KMS-11 (cell line): ENCODE measurements around the gene KTN1.

Experiments used
- H2AFZ ChIP-seq: fragments of 200-600 bp; sonication (generic); 2 replicates; pipeline ENCODE4 v1.6.1; 2016; ENCODE audit warnings: antibody characterized with exemption, mixed run types, low read depth
- H3K27ac ChIP-seq: fragments of 200-600 bp; sonication (generic); 2 replicates; pipeline ENCODE4 v1.6.1; 2016; ENCODE audit warnings: mild to moderate bottlenecking, mixed run types
- H3K27me3 ChIP-seq: fragments of 200-600 bp; sonication (generic); 2 replicates; pipeline ENCODE4 v1.6.1; 2017; ENCODE audit warnings: mild to moderate bottlenecking, low read depth, mixed run types, moderate library complexity; ENCODE audit not compliant: insufficient read depth
- H3K36me3 ChIP-seq: fragments of 200-600 bp; sonication (generic); 2 replicates; pipeline ENCODE4 v1.6.1; 2017; ENCODE audit warnings: mild to moderate bottlenecking, mixed run types; ENCODE audit not compliant: insufficient read depth
- H3K4me1 ChIP-seq: fragments of 200-600 bp; sonication (generic); 2 replicates; pipeline ENCODE4 v1.6.1; 2016; ENCODE audit warnings: mild to moderate bottlenecking, low read depth, mixed run types; ENCODE audit not compliant: poor library complexity, severe bottlenecking
- H3K4me2 ChIP-seq: fragments of 200-600 bp; sonication (generic); 2 replicates; pipeline ENCODE4 v1.7.0; 2016; ENCODE audit warnings: mild to moderate bottlenecking, mixed run types
- H3K4me3 ChIP-seq: fragments of 200-600 bp; sonication (generic); IDR thresholded peaks from 2 replicates; pipeline ENCODE4 v1.6.1; 2017; ENCODE audit warnings: low read depth, low read length, mixed read lengths; ENCODE audit not compliant: insufficient read depth
- H3K79me2 ChIP-seq: fragments of 200-600 bp; sonication (generic); 2 replicates; pipeline ENCODE4 v1.6.1; 2016; ENCODE audit warnings: low read depth, mixed run types; ENCODE audit not compliant: insufficient read depth
- H3K9ac ChIP-seq: fragments of 200-600 bp; sonication (generic); 2 replicates; pipeline ENCODE4 v1.6.1; 2016; ENCODE audit warnings: mild to moderate bottlenecking, mixed run types
- H4K20me1 ChIP-seq: fragments of 200-600 bp; sonication (generic); 2 replicates; pipeline ENCODE4 v1.6.1; 2016; ENCODE audit warnings: mild to moderate bottlenecking, mixed run types; ENCODE audit not compliant: insufficient read depth
- CTCF ChIP-seq: fragments of 200-600 bp; sonication (generic); conservative IDR thresholded peaks from 2 replicates; pipeline ENCODE4 v1.6.1; 2017; ENCODE audit warnings: low read depth, mild to moderate bottlenecking, antibody characterized with exemption, low read length, moderate library complexity, mixed read lengths

KTN1 gene

GRCh38 chr14:55553791-55554190 lies 26.2 kb upstream of the KTN1 start:
- no peaks in the 10 kb centered on the region for H4K20me1 ChIP-seq
- H2AFZ ChIP-seq = no peak overlapping the region
- no peaks in the 10 kb centered on the region for H3K27me3 ChIP-seq
- H3K79me2 ChIP-seq = no peaks in the 10 kb centered on the region
- H3K36me3 ChIP-seq = no peaks in the 10 kb centered on the region
- H3K4me2 ChIP-seq = no peak overlapping the region
- no peak overlapping the region for H3K4me3 ChIP-seq
- no peak overlapping the region for H3K27ac ChIP-seq
- no peak for TF ChIP-seq CTCF
- H3K4me1 ChIP-seq = no peaks in the 10 kb centered on the region
- no peak overlapping the region for H3K9ac ChIP-seq

- no peaks in the 10 kb centered on the region for H3K4me1 ChIP-seq
- no peaks in the 10 kb centered on the region for H4K20me1 ChIP-seq
- no peak overlapping the region for H3K4me2 ChIP-seq
- H3K9ac ChIP-seq = no peak overlapping the region
- H2AFZ ChIP-seq = no peak overlapping the region
- no peaks in the 10 kb centered on the region for H3K79me2 ChIP-seq
- no peaks in the 10 kb centered on the region for H3K27me3 ChIP-seq
- no peak overlapping the region for H3K4me3 ChIP-seq
- TF ChIP-seq CTCF = no peak
- no peak overlapping the region for H3K27ac ChIP-seq
- no peaks in the 10 kb centered on the region for H3K36me3 ChIP-seq
Observed at GRCh38 chr14:55556929-55557623, 22.9 kb upstream of the KTN1 start.

- no peak overlapping the region for H2AFZ ChIP-seq
- no peaks in the 10 kb centered on the region for H3K27me3 ChIP-seq
- no peaks in the 10 kb centered on the region for H4K20me1 ChIP-seq
- H3K79me2 ChIP-seq = no peaks in the 10 kb centered on the region
- no peaks in the 10 kb centered on the region for H3K36me3 ChIP-seq
- no peak overlapping the region for H3K4me3 ChIP-seq
- H3K4me2 ChIP-seq = no peak overlapping the region
- no peak overlapping the region for H3K27ac ChIP-seq
- no peak overlapping the region for H3K9ac ChIP-seq
- no peak for TF ChIP-seq CTCF
- no peaks in the 10 kb centered on the region for H3K4me1 ChIP-seq
Observed at GRCh38 chr14:55562135-55562534, 17.9 kb upstream of the KTN1 start.

- H3K4me1 ChIP-seq = no peaks in the 10 kb centered on the region
Observed at GRCh38 chr14:55568618-55569017, 11.4 kb upstream of the KTN1 start.

More at GRCh38 chr14:55568618-55569017, 11.4 kb upstream of the KTN1 start:
- no peaks in the 10 kb centered on the region for H3K36me3 ChIP-seq
- no peak overlapping the region for H2AFZ ChIP-seq
- H3K4me3 ChIP-seq = no peak overlapping the region
- no peak overlapping the region for H3K4me2 ChIP-seq
- TF ChIP-seq CTCF = no peak
- H3K9ac ChIP-seq = no peak overlapping the region
- no peaks in the 10 kb centered on the region for H4K20me1 ChIP-seq
- H3K27me3 ChIP-seq = no peaks in the 10 kb centered on the region
- no peak overlapping the region for H3K27ac ChIP-seq
- no peaks in the 10 kb centered on the region for H3K79me2 ChIP-seq
